ENCODE data around the gene HSPA1A.

The HSPA1A gene

DNA sequence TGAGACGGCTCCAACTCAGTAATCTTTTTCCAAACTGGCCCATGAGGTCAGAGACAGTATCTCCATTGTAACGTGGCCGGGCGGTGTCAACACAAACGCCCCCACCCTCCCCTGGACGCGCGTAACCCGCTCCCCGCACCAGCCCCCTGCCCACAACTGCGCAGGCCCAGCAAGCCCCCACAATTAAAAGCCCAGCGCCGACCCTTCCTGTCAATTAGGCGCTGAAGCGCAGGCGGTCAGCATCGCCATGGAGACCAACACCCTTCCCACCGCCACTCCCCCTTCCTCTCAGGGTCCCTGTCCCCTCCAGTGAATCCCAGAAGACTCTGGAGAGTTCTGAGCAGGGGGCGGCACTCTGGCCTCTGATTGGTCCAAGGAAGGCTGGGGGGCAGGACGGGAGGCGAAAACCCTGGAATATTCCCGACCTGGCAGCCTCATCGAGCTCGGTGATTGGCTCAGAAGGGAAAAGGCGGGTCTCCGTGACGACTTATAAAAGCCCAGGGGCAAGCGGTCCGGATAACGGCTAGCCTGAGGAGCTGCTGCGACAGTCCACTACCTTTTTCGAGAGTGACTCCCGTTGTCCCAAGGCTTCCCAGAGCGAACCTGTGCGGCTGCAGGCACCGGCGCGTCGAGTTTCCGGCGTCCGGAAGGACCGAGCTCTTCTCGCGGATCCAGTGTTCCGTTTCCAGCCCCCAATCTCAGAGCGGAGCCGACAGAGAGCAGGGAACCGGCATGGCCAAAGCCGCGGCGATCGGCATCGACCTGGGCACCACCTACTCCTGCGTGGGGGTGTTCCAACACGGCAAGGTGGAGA is at the start of gene HSPA1A, which contains the start of gene HSPA1L:
HSPA1A (plus strand) TSS at position 519 of the 814 bp plus-strand sequence; CDS start at position 733, 214 bp downstream.
HSPA1L (minus strand) TSS at position 259 of the 814 bp plus-strand sequence. CDS start 3,311 bp downstream, outside the sequence.
- peak; percentile 94 for DNase-seq

GRCh38 chr6:31765559-31765909 is 49.8 kb upstream of the HSPA1A start:
- no peak for DNase-seq

- no peak for DNase-seq
Observed at GRCh38 chr6:31765910-31766794, 49.2 kb upstream of the HSPA1A start.

- no peak for DNase-seq
Observed at GRCh38 chr6:31767096-31767645, 48.2 kb upstream of the HSPA1A start.

DNA sequence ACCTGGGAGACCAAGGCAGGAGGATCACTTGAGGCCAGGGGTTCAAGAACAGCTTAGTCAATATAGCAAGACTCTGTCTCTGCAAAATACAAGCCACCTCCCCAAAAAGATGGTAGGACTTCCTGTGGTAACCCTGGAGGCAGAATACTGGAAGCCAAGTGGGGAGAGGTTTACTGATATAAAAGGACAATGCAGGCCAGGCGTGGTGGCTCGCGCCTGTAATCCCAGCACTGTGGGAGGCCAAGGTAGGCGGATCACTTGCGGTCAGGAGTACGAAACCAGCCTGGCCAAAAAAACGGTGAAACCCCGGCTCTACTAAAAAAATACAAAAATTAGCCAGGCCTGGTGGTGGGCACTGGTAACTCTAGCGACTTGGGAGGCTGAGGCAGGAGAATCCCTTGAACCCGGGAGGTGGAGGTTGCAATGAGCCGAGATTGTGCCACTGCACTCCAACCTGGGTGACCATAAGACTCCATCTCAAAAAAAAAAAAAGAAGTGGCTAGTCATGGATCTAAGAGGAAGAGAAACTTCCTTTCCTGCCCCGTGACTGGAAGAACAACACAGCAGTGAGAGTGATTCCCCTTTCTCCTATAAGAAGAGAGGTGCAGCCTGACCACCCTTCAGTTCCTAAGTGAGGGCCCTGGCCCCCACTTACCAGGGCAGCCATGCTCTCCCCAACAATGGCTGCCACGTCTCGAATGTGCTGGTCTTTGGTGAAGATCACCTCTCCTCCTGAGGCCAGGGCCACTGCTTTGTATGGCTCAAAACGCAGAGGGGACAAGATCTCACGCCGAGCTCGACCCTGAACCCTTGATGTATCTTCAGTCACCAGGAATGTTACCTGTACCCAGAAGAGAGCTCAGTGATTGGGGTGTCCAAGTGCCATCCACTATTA is 46.7 kb upstream of the HSPA1A start:
- DNase-seq, result no peak

GRCh38 chr6:31769684-31770371 is 45.5 kb upstream of the HSPA1A start:
- peak; percentile 90 for DNase-seq

- DNase-seq, result no peak
Observed at GRCh38 chr6:31770860-31771259, 44.5 kb upstream of the HSPA1A start.

GRCh38 chr6:31771992-31772358 is 43.4 kb upstream of the HSPA1A start:
- DNase-seq, result no peak

DNA sequence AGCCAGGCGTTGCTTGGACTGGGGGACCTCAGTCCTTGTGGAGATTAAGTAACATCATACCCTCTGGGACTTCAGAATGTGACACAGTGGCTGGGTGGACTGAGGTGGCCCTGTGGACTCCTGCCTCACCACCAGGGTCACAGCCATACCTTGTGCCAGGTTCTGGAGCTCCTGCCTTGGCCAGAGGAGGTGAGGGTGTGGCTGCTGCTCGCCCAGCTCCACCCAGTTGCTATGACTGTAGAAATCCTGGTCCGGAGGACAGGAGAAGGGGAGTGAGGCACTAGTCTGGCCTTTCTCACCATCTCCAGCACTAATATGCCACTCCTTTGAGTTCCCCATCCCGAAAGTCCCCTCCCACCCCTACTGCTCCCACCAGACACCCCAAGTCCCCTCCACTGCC is 40.2 kb upstream of the HSPA1A start:
- no peak for DNase-seq

DNA sequence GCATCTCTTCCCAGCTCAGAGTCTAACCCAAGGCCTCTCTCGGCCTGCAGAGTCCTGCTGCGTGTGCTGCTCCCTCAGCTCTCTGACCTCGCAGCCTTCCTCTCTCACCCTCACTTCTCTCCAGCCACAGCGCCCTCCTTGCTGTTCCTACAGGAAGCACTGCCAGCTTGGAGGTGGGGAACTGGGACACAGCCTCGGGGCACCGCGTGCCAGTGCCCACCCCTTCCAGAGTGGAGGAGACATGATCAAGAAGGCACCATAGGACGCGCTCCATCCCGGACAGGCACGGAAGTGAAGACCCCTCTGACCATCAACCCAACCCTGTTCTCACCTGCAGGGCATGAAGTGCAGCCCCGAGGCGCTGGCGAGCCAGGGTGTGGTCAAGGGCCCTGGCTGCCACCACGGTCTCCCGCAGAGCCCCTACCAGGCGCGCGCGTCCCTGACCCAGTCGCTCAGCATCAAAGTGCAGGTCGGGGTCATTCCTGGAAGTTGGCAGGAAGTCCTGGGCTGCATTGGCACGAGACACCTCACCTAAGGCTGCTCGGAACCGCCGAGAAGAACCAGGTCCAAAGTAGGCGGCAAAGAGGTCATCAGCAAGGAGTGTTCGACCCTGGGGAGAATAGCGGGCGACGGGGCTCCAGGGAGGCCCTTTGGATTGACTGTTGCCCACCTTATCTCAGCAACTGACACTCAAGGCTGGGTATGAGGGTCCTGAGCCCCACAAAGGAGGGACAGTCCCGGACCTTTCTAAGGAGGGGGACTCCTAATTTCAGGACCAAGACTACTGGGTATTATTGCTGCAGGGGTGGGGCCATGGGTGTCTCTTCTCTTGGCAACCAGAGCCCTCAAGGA is 39.5 kb upstream of the HSPA1A start:
- no peak for DNase-seq

GRCh38 chr6:31776485-31776988 is 38.8 kb upstream of the HSPA1A start:
- DNase-seq, result no peak

- peak; percentile 83 for DNase-seq
Observed at GRCh38 chr6:31776989-31777666, 38.2 kb upstream of the HSPA1A start, which contains the start of gene VWA7. Gene VWA7 (minus strand): TSS chr6:31777328. CDS start chr6:31776779, 549 bp downstream.

DNA sequence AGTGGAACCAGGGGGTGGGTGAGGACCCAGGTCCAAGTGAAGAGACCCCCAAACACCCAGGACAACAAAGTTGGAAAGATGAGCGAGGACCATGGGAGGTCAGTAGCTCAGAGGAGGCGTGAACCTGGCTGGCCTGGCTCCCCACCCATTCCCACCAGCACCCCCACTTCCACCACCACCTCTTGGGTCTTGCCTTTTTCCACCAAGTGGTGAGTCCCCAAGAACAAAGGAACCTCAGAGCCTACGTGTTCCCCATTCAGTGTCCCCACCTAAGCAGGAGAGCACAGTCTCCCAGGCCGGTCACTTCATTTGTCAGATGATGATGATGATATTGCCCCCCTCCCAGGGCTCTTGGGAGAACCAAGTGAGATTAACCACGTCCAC is 37.7 kb upstream of the HSPA1A start:
- DNase-seq, result no peak

DNA sequence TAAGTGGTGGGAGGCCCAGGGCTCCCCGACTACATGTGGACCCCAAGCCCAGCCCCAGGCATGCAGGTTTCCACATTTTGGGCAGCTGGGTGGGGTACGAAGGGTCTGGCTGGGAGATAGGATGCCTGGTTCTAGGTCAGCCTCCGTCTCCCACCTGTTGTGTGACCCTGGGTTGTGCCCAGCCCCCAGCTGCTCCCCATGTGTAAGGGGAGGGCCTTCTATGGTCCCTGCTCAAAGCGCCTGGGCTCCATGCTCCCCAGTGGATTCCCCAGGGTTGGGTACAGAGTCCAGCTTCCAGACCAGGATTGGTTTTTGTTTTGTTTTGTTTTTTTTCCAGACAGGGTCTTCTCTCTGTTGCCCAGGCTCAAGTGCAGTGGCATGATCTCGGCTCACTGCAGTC is 37.1 kb upstream of the HSPA1A start:
- no peak for DNase-seq

DNA sequence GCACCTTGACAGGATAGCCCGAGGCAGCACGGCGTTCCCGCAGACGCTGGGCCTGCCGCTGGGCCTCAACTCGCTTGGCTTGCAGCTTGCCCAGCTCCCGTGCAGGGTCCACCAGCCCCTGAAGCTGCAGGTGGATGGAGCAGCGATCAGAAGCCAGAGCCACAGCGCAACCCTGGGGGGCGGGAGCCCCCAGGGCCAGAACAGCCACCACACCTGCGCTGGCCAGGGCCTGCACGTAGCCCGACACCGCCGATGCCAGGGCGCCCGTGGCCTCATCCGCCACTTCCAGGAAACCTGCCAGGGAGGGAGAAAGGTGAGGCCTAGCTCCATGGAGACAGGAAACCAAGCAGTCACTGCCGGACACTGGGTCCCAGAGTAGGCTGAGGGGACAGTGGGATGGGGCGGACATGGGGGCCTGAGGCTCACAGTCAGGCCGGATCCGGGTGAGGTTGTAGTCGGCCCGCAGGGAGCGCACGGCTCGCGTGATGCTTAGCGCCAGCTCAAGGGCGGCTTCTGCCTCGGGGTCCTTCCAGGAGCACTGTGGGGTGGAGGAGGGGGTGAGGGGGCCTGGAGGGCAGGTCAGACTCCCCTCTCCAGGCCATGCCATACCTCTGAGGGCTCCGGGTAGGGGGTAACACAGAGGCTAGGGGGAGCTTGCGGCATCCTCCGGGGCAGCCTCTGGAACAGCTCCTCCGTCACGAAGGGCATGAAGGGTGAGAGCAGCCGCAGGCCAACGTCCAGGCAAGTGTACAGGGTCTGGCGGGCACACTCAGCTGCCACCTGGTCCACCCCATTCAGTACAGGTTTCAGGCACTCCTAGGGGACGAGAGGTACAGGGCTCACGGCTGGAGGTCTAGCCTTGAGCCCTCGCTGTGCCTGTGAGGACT is 36.1 kb upstream of the HSPA1A start:
- DNase-seq, result no peak

DNA sequence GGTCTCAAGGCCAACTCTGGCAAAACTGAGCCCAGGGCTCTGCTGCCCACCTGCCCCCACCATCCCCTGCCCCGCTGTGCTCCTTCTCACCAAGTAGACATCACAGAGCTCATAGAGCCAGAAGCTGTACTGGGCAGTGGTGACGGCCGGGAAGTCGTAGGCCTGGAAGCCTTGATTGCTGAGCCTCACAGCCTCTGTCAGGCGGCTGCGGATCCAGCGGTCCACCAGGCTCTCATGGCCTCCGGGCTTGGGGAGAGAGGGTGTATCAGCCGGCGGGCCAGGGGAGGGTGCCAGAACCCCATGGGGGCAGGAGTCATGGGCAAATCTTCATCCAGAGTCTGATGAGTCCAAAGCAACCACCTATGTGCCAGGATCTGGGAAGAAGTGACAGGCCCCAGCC is 35.4 kb upstream of the HSPA1A start:
- DNase-seq, result no peak

DNA sequence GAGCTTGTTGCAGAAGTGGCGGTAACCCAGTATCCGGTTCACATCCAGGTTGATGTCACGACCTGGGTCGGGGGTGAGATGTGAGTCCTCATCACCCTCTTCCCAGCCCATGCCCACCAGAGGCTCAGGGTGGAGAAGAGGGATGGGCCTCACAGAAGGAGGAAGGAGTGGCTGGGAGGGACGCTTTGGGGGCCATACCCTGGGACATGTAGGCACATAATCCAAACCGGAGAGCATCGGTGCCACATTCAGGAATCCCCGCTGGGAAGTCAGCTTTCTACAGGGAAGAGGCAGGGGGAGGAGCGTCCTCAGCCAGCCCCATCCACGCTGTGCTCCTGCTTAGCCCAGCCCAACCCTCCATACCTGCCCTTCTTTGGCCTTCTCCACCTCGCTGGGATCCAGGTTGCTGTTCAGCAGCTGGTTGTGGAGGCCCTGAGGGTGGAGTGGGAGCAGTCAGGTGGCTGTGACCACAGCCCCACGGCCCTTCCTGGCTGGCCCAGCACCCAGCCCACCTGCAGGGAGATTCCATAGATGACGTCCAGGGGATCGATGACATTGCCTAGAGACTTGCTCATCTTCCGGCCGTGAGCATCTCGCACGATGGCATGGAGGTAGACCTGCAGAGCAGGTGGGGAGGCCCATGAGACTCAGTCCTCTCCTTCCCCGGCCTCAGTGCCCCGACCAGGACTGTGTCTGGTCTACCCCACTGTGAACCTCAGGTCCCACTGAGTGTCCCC is 34.7 kb upstream of the HSPA1A start:
- no peak for DNase-seq

All from activated CD4-positive, alpha-beta T cell treated with anti-CD3 and anti-CD28 coated beads, Interleukin-10, Interleukin-2, amounts not matched to agents 100 ng/mL and 50 ng/mL, durations not matched to agents 16 hours and 8 hours (primary cell).